ENCODE measurements around the gene RNF6.

RNF6 gene

DNA sequence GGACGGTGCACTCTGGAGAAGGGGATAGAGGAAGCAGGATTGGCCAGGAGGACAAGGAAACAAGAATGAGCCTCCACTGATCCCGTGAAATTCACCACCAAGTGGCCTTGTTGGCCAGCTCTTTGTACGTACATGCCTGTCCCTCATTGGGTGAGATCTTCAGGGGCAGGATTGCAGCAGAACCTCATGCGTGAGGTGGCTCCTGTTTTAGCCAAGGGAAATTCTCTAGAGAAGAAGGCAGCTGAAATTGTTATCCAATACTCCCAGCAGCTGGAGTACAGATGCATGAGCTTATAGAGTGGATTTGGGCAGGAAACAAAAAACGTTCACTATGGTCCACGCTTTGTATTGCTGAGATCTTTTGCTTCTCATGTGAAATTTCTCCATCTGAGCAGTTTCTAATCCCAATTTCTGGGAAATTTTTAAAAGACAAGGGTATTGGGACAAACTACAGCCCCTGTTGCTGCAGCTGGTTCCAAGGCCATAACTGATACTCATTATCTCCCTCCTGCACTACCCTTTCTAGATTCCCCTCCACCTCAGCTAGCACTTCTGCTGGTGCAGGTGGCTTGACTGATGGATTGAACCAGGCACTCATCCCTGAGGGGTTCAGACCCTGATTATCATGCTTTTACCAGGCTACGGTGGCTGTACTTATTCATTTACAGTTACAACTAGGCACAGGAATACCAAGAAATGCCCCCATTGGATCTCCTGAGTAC, 3.9 kb upstream of the RNF6 start:
- no peak for FAIRE-seq

DNA sequence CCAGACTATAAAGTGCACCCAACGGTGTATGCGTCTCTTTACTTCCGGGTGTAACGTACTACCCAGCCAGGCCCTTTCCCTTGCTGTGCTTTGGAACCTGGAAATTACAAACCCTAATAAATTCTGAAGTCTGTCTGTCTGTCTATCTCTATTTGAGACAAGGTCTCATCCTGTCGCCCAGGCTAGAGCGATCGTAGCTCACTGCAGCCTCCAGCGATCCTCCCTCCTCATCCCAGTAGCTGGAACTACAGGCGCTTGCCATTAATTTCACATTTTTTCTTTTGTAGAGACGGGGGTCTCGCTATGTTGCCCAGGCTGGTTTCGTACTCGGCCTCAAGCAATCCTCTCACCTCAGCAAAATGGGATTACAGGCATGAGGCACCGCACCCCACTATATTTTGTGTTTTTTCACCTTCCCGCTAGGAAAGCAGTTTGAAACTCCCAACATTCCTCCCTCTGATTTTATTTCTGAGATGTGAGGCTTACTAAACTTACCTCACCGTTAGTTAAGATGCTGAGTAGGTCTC, 469 bp upstream of the RNF6 start:
- FAIRE-seq, result no peak

GRCh38 chr13:26221399-26221720, 754 bp downstream of the RNF6 start:
- FAIRE-seq, result no peak

- FAIRE-seq, result no peak
These were observed 1.5 kb downstream of the RNF6 start for GRCh38 chr13:26220575-26220974.

DNA sequence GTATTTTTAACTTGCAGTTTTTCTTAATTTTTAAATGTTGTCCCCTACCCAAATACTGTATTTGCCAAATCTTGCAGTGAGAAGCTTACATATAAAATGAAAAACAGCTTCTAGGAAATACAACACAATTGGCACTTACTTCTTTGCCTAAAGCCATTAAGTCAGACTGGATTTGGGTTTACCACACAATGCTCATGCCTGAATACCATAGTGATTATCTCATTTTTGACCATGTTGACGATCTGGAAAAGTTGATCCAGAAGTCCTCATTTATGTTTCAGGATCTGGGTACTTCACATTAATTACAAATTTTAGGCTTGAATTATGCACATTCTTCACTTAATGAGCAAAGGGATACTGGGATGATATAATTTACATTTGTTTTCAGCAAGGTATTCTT, 2.4 kb downstream of the RNF6 start:
- no peak for FAIRE-seq

- no peak for FAIRE-seq
These were observed 6.1 kb downstream of the RNF6 start for GRCh38 chr13:26216042-26216441.

GRCh38 chr13:26213982-26214381, 8.1 kb downstream of the RNF6 start:
- no peak for FAIRE-seq

DNA sequence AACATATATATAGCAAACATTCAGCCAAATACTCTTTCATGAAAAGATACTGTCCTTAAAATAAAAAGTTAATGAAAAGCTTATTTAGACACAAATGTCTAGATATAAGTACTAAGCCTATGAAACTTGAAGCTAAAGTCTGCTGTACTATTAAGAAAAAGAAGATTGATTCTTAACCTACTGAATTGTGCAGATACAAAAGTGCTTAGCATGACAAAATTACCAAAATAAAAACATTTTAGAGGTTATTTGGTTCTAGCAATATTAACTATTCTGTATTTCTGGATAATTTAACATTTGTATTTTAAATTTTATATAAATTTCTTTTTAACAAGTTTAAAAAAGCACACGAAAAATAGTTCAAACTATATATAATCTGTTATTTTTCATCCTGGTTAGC, 8.8 kb downstream of the RNF6 start:
- peak; percentile 38 for FAIRE-seq

GRCh38 chr13:26208287-26208686, 13.8 kb downstream of the RNF6 start:
- no peak for FAIRE-seq

DNA sequence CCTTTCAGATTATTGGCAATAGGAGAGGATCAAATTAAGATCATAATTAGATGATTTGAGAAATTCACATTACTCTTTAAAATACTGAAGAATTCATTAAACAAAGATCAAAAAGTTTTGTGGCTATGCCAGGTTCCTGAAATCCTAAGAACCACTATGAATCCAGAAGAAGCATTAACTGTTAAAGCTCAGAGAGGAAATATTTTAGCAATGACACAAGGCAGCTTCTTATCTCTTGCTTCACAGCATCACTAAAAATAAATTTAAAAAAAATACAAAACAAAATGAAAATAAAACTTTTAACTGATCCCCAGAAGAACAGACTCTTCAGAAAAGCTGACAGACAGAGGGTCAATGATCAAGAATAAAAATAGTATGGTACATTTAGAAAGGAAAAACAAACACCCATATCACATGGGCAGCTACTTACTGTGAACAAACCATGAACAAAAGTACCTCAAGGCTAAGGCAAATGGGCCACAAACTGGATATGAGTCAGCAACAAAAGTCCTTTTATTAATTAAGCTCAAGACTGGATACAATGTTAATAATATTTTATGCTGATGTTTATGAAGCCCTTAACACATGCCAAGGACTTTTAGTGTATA, 19.6 kb downstream of the RNF6 start:
- no peak for FAIRE-seq

- FAIRE-seq, result no peak
These were observed 21.3 kb downstream of the RNF6 start for GRCh38 chr13:26200811-26201210.

- FAIRE-seq, result no peak
These were observed 24.0 kb downstream of the RNF6 start for GRCh38 chr13:26198116-26198515.

GRCh38 chr13:26197298-26197697, 24.8 kb downstream of the RNF6 start:
- no peak for FAIRE-seq

- no peak for FAIRE-seq
These were observed 35.1 kb downstream of the RNF6 start for GRCh38 chr13:26186995-26187394.

DNA sequence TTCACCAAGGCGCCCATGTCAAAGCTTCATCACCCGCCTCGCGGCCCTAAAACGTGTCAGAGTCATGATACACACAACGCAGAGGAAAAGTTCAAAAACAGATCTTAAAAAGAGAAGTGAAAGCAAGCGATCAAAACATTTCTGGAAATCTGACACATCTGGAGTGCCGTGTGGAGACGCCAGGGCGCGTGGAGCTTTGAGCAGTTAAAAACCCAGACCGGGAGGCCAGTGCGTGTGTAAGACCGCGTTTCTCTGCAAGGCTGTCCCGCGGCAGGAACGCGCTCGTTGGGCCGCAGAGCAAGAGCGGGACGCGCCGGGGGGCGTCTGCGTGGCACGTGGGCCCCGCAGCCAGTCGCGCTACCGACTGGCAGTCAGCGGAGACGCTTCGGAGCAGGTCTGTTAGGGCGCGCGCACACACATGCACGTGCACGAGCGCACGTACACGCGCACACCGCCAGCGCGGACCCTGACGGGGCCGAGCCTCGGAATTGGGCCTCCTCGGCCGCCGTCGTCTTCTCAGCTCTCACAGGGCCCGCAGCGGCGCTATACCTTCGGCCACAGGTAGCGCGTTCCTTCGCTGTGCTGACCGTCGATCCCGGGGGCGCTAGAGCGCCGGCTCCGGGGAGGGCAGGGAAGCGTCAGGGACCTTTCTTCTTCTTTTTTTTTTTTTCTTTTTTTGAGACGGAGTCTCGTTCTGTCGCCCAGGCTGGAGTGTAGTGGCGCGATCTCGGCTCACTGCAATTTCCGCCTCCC, 35.8 kb downstream of the RNF6 start:
- FAIRE-seq, result peak; percentile 28

DNA sequence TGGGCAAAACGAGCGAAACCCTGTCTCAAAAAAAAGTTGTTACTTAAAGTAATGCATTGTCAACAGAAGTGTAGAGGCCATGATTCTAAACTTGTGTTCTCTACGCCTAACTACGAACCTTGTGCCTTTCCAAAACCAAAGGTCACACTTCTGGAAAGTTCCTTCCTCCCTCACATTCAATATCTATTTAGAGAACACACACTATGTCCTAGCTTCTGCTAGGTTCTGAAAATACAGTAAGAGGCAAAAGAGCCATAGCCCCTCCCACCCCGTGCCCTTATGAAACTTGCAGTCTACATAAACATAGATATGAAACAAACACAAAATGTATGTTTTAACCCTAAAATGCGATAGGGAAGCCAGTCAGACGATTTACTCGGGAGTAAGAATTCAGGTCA, 36.4 kb downstream of the RNF6 start:
- no peak for FAIRE-seq

GRCh38 chr13:26184791-26185250, 37.3 kb downstream of the RNF6 start:
- FAIRE-seq, result peak; percentile 67

GRCh38 chr13:26183416-26183815, 38.7 kb downstream of the RNF6 start:
- FAIRE-seq, result no peak

DNA sequence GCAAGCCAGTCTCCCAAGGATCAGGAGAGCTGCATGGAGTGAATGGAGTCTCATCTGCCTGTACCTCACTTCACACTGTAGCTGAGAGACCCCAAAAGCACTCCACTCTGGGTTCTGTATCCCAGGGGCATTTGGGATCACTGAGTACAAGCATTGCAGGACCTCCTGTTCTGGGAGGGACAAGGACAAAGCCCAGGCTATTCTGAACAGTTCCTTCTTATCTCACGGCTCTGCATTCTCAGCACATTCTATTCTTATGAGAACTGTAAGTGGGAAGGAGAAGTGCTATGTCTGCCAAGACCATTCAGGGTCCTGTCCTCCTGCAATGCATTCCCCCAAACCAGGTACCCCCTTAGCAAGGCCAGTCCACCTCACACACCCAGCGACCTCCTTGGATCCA, 42.8 kb downstream of the RNF6 start:
- FAIRE-seq, result no peak

GRCh38 chr13:26168835-26169234, 53.3 kb downstream of the RNF6 start:
- no peak for FAIRE-seq

- no peak for FAIRE-seq
These were observed 53.8 kb downstream of the RNF6 start for GRCh38 chr13:26168237-26168814.

DNA sequence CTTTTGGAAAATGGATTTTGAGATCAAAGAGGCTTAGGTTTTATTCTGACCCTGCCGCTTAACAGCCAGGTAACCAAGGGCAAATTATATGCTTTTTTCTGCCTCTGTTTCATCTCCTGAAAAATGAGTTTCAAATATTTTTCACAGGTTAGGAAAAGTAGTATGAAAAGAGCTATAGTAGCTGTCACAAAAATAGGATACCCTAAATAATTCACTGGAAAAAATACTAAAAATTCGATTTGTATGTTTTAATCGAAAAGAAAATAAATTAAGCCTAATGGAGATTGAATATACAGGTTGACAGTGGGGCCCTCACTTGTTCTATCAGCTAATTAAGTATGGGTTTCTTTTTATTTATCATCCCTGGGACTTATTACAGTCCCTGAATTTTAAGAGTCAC, 58.3 kb downstream of the RNF6 start:
- FAIRE-seq, result no peak
